ENCODE data around the gene RHD.
"Not testable (repeated sequence)": the region's sequence is repeated elsewhere in the genome, so short reads cannot be mapped to it uniquely, and the experiment has no call there.

RHD gene

GRCh38 chr1:25304936-25305335, 32.6 kb downstream of the RHD start:
- 92 to 99% methylated on average over 4 of the region's 4 CpGs for WGBS, 2 experiments
- H3K4me1 ChIP-seq (ENCODE audit: control insufficient read depth, insufficient read depth, low read length); H3K4me3 ChIP-seq (ENCODE audit: insufficient read depth, low read depth, low read length); H3K9me3 ChIP-seq (ENCODE audit: control insufficient read depth, low read length); H3K27me3 ChIP-seq (ENCODE audit: control insufficient read depth, insufficient read depth, low read length, poor library complexity, severe bottlenecking); H3K36me3 ChIP-seq (ENCODE audit: control insufficient read depth, insufficient read depth, low read length); H3K27ac ChIP-seq (ENCODE audit: insufficient read depth, low read depth, low read length, poor library complexity, severe bottlenecking): not testable (repeated sequence)

GRCh38 chr1:25308168-25308567, 35.9 kb downstream of the RHD start:
- H3K9me3 ChIP-seq (ENCODE audit: control insufficient read depth, low read length); H3K36me3 ChIP-seq (ENCODE audit: control insufficient read depth, insufficient read depth, low read length); H3K27ac ChIP-seq (ENCODE audit: insufficient read depth, low read depth, low read length, poor library complexity, severe bottlenecking); H3K4me3 ChIP-seq (ENCODE audit: insufficient read depth, low read depth, low read length); H3K27me3 ChIP-seq (ENCODE audit: control insufficient read depth, insufficient read depth, low read length, poor library complexity, severe bottlenecking); H3K4me1 ChIP-seq (ENCODE audit: control insufficient read depth, insufficient read depth, low read length): not testable (repeated sequence)
- WGBS, 2 experiments: no CpG with 5 or more reads among the region's 1 CpG

GRCh38 chr1:25309085-25309484, 36.8 kb downstream of the RHD start:
- not testable (repeated sequence) for H3K27ac ChIP-seq (ENCODE audit: insufficient read depth, low read depth, low read length, poor library complexity, severe bottlenecking); H3K4me3 ChIP-seq (ENCODE audit: insufficient read depth, low read depth, low read length); H3K27me3 ChIP-seq (ENCODE audit: control insufficient read depth, insufficient read depth, low read length, poor library complexity, severe bottlenecking); H3K9me3 ChIP-seq (ENCODE audit: control insufficient read depth, low read length); H3K4me1 ChIP-seq (ENCODE audit: control insufficient read depth, insufficient read depth, low read length); H3K36me3 ChIP-seq (ENCODE audit: control insufficient read depth, insufficient read depth, low read length)
- WGBS, 2 experiments: 89 to 96% methylated on average over 1 of the region's 1 CpG

GRCh38 chr1:25309486-25309885, 37.2 kb downstream of the RHD start:
- WGBS, 2 experiments: 86% methylated on average over 1 of the region's 1 CpG; no CpG with 5 or more reads in 1 of the 2 experiments
- H3K9me3 ChIP-seq (ENCODE audit: control insufficient read depth, low read length); H3K27ac ChIP-seq (ENCODE audit: insufficient read depth, low read depth, low read length, poor library complexity, severe bottlenecking); H3K36me3 ChIP-seq (ENCODE audit: control insufficient read depth, insufficient read depth, low read length); H3K27me3 ChIP-seq (ENCODE audit: control insufficient read depth, insufficient read depth, low read length, poor library complexity, severe bottlenecking); H3K4me3 ChIP-seq (ENCODE audit: insufficient read depth, low read depth, low read length); H3K4me1 ChIP-seq (ENCODE audit: control insufficient read depth, insufficient read depth, low read length): not testable (repeated sequence)

DNA sequence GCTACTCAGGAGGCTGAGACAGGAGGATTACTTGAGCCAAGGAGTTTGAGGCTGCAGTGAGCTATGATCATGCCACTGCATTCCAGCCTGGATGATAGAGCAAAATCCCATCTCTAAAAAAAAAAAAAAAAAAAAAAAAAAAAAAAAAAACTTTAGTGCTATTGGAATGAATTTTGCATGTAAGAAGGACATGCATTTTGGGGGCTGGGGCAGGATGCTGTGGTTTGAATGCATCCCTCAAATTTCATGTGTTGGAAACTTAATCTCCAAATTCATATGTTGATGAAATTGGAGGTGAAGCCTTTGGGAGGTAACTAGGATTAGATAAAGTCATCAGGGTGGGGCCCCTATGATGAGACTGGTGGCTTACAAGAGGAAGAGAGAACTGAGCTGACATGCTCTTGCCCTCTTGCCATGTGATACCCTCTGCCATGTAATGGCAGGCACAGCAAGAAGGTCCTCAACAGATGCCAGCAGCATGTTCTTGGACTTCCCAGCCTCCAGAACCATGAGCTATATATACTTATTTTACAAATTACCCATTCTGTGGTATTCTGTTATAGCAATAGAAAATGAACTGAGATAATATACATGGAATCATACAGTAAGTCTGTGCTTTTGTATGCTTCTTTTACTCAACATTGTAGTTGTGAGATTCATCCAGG, 40.6 kb downstream of the RHD start:
- not testable (repeated sequence) for H3K27ac ChIP-seq (ENCODE audit: insufficient read depth, low read depth, low read length, poor library complexity, severe bottlenecking); H3K36me3 ChIP-seq (ENCODE audit: control insufficient read depth, insufficient read depth, low read length); H3K4me3 ChIP-seq (ENCODE audit: insufficient read depth, low read depth, low read length); H3K9me3 ChIP-seq (ENCODE audit: control insufficient read depth, low read length); H3K4me1 ChIP-seq (ENCODE audit: control insufficient read depth, insufficient read depth, low read length); H3K27me3 ChIP-seq (ENCODE audit: control insufficient read depth, insufficient read depth, low read length, poor library complexity, severe bottlenecking)

- H3K4me1 ChIP-seq (ENCODE audit: control insufficient read depth, insufficient read depth, low read length); H3K27me3 ChIP-seq (ENCODE audit: control insufficient read depth, insufficient read depth, low read length, poor library complexity, severe bottlenecking); H3K9me3 ChIP-seq (ENCODE audit: control insufficient read depth, low read length); H3K27ac ChIP-seq (ENCODE audit: insufficient read depth, low read depth, low read length, poor library complexity, severe bottlenecking); H3K36me3 ChIP-seq (ENCODE audit: control insufficient read depth, insufficient read depth, low read length); H3K4me3 ChIP-seq (ENCODE audit: insufficient read depth, low read depth, low read length): not testable (repeated sequence)
- WGBS, 2 experiments: 92 to 93% methylated on average over 9 of the region's 9 CpGs
These were observed 48.1 kb downstream of the RHD start for GRCh38 chr1:25320314-25320938.

DNA sequence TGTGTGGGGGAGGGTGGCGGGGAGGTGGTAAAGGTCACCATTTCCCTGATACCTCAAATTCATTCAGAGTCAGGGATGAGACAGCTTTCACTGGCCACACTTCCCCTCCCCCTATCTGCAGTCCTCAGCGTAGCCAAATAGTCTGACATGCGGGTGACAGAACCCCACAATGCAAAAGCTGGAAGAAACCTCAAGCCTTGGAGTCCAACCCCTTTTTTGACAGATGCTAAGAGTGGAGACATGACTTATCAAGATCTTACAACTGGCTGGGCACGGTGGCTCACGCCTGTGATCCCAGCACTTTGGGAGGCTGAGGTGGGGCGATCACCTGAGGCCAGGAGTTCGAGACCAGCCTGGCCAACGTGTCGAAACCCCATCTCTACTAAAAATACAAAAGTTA, 49.8 kb downstream of the RHD start:
- not testable (repeated sequence) for H3K9me3 ChIP-seq (ENCODE audit: control insufficient read depth, low read length); H3K4me1 ChIP-seq (ENCODE audit: control insufficient read depth, insufficient read depth, low read length); H3K27ac ChIP-seq (ENCODE audit: insufficient read depth, low read depth, low read length, poor library complexity, severe bottlenecking); H3K36me3 ChIP-seq (ENCODE audit: control insufficient read depth, insufficient read depth, low read length); H3K27me3 ChIP-seq (ENCODE audit: control insufficient read depth, insufficient read depth, low read length, poor library complexity, severe bottlenecking); H3K4me3 ChIP-seq (ENCODE audit: insufficient read depth, low read depth, low read length)
- 78 to 84% methylated on average over 8 of the region's 9 CpGs for WGBS, 2 experiments

- not testable (repeated sequence) for H3K4me1 ChIP-seq (ENCODE audit: control insufficient read depth, insufficient read depth, low read length); H3K27me3 ChIP-seq (ENCODE audit: control insufficient read depth, insufficient read depth, low read length, poor library complexity, severe bottlenecking); H3K27ac ChIP-seq (ENCODE audit: insufficient read depth, low read depth, low read length, poor library complexity, severe bottlenecking); H3K9me3 ChIP-seq (ENCODE audit: control insufficient read depth, low read length); H3K36me3 ChIP-seq (ENCODE audit: control insufficient read depth, insufficient read depth, low read length); H3K4me3 ChIP-seq (ENCODE audit: insufficient read depth, low read depth, low read length)
- WGBS, 2 experiments: 56% methylated on average over 2 of the region's 3 CpGs; no CpG with 5 or more reads in 1 of the 2 experiments
These were observed 52.1 kb downstream of the RHD start for GRCh38 chr1:25324407-25324806.

DNA sequence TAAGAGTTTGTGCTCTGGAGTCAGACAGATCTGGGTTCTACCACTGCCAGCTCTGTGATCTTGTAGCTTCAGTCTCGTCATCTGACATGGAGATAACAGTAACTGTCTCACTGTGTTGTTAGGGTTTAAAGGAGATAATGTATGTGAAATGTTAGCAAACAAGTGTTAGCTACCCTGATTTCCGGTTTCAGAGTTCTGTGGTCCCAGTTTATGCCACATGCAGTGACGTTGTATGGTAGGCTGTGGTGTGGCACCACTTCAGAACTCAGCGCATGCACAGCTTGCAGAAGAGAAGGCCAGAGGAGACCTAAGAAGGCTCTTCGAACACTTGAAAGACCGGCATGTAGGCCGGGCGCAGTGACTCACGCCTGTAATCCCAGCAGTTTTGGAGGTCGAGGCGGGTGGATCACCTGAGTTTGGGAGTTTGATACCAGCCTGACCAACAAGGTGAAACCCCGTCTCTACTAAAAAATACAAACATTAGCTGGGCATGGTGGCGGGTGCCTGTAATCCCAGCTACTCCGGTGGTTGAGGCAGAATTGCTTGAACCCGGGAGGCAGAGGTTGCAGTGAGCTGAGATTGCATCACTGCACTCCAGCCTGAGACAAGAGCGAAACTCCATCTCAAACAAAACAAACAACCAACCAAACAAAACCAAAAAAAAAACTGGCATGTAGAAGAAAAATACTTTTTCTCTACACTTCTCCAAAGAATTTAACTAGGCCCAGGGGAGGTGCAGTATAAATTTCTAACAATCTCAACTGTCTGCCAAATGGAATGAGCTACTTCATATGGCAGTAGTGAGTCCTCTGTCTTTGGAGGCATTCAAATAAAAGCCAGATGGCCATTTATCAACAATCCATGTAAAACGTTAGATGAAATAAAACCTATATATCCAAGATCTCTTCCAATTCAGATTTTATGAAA, 55.8 kb downstream of the RHD start:
- H3K9me3 ChIP-seq (ENCODE audit: control insufficient read depth, low read length); H3K4me3 ChIP-seq (ENCODE audit: insufficient read depth, low read depth, low read length); H3K27ac ChIP-seq (ENCODE audit: insufficient read depth, low read depth, low read length, poor library complexity, severe bottlenecking); H3K4me1 ChIP-seq (ENCODE audit: control insufficient read depth, insufficient read depth, low read length); H3K36me3 ChIP-seq (ENCODE audit: control insufficient read depth, insufficient read depth, low read length); H3K27me3 ChIP-seq (ENCODE audit: control insufficient read depth, insufficient read depth, low read length, poor library complexity, severe bottlenecking): not testable (repeated sequence)
- WGBS, 2 experiments: no CpG with 5 or more reads among the region's 17 CpGs

DNA sequence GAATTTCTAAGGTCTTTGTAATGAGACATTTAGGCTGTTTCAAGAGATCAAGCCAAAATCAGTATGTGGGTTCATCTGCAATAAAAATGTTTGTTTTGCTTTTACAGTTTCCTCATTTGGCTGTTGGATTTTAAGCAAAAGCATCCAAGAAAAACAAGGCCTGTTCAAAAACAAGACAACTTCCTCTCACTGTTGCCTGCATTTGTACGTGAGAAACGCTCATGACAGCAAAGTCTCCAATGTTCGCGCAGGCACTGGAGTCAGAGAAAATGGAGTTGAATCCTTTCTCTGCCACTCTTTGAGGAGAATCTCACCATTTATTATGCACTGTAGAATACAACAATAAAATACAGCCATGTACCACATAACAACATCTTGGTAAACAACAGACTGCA, 56.5 kb downstream of the RHD start:
- H3K36me3 ChIP-seq (ENCODE audit: control insufficient read depth, insufficient read depth, low read length); H3K27me3 ChIP-seq (ENCODE audit: control insufficient read depth, insufficient read depth, low read length, poor library complexity, severe bottlenecking); H3K4me1 ChIP-seq (ENCODE audit: control insufficient read depth, insufficient read depth, low read length); H3K4me3 ChIP-seq (ENCODE audit: insufficient read depth, low read depth, low read length); H3K9me3 ChIP-seq (ENCODE audit: control insufficient read depth, low read length); H3K27ac ChIP-seq (ENCODE audit: insufficient read depth, low read depth, low read length, poor library complexity, severe bottlenecking): not testable (repeated sequence)
- 94 to 96% methylated on average over 4 of the region's 4 CpGs for WGBS, 2 experiments
